ELF-1 (cell line): Measurements from ENCODE around the gene FAM89B.
A peak's percentile ranks its signal among the peaks of the same experiment; 100 is the strongest.
"Not testable (repeated sequence)": the region's sequence is repeated elsewhere in the genome, so short reads cannot be mapped to it uniquely, and the experiment has no call there.

Experiments
- DNase-seq: peaks from one replicate; pipeline ENCODE4 v3.0.0-alpha.2; 2016; ENCODE audit warnings: low read depth, low spot score

Gene FAM89B

GRCh38 chr11:65556470-65557279 is 15.7 kb upstream of the FAM89B start:
- no peak for DNase-seq

DNA sequence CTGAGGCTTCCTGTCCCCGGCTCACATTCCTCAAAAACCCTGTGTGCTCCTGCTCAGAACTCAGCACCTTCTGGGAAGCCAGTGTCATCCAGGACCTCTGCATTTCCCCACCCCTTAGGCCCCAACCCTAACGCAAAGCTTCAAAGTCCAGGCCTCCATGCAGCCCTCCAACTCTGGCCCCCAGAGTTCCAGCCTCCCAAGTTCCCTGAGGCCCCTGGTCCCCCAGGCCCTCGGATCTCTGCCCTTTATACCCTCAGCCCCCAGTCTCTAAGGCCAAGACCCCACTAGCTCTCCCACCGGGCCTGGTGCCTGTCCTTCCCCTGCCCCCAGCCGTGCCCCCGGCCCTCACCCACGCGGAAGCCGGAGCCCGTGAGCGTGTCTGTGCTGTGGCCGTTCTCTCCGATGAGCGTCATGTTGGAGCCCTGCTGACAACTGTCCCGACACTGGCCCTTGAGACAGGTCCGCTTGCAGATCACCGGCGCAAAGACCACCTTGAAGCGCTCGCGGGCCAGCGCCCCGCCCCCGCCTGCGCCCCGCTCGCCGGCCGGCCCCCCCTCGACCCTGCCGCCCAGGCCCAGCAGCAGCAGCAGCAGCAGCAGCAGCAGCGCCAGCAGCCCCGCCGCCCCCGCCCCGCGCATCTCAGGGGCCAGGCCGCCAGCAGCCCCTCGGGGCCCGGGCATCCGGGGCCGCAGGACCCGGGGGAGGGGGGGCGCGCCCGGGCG is 14.9 kb upstream of the FAM89B start:
- no peak for DNase-seq

DNA sequence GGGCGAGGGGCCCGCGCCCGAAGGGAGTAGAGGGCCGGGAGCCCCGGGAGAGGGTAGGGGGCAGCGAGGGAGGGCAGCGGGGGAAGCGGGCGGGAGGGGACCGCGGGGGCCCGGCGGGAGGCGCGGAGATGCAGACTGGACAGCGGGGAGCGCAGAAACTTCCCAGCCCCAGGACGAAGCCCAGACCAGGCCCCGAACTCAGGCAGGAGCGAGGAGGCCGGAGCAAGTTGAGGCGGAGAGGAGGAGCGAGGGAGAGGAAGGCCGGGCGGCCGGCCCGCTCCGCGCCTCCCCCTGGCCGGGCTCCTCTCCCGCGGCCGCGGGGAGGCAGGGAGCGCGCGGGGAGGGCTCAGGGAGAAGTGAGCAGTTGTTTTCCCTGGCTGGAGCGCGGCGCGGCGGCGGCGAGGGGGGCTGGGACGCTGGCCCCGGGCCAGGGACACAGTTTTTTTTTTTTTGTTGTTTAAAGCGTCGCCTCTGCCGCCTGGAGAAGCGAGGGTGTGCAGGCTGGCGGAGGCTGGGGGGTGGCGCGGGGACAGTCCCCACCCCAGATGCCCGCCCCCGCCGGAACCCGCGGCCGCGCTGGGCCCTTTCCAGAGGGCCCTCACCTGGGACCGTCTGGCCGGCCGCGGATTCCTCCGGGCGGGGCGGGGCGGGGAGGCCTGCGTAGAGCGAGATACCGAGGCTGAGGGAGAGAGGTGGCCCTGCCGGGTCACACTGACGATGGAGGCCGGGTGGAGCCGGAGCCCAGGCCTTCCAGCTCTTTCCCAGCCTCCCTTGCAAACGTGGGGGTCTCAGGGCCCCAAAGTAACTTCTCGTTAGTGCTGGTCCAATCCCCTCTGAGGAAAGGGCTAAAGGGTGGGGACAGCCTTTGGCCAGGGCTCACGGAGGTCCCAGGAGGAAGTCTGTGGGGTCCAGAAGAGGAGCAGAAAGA is 14.1 kb upstream of the FAM89B start, which contains the start of gene LTBP3:
TSS of gene LTBP3 (minus strand) at position 358 of the 928 bp plus-strand sequence. CDS start 400 bp downstream, outside the sequence.
- no peak for DNase-seq

- DNase-seq: no peak
Measured at GRCh38 chr11:65558930-65559509, 13.3 kb upstream of the FAM89B start.

DNA sequence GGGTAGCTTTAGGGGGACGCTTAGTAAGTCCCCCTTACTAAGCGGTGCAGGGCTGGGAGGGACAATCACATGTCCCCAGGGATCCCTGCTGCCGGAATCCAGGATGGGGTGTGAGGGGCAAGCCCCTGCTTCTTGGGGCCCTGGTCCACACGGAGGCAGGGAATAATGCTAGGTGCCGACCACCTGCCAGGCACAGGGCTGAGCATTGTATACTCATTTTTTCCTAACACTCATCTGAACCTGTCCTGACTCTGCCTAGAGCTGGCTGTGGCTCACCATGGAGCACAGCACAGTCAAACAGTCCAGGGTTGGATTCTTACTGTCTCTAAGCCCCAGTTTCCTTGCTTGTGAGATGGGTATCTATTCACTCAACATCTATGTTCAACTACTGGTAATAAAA is 12.8 kb upstream of the FAM89B start:
- no peak for DNase-seq

DNA sequence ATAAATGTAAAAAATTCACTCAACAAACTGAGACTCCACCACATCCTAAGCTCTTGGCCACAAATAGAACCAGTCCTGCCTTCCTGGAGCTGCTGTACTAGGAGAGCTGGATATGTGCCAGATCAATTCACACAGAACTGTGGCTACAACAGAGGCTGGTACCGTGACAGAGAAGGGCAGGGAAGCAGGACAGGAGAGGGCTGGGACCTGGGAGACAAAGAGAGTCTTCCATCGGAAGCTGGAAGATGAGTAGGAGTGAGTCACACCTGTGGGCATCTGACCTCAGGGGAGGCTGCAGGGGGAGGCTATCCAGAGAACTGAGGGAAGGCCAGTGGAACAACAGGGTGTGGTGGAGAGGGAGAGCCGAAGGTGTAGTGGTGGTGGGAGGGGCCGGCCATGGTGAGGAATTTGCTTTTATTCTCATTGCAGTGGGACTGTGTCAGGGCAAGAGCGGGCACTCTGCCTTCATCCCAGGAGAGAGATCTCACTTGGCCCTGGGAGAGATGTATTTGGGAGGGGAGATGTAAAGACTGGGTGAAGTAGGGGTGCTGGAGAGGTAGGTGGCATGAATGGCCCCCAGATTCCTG is 12.3 kb upstream of the FAM89B start:
- DNase-seq: no peak

GRCh38 chr11:65560555-65561418 is 11.6 kb upstream of the FAM89B start:
- DNase-seq: peak; percentile 72

GRCh38 chr11:65562020-65562419 is 10.3 kb upstream of the FAM89B start:
- no peak for DNase-seq

DNA sequence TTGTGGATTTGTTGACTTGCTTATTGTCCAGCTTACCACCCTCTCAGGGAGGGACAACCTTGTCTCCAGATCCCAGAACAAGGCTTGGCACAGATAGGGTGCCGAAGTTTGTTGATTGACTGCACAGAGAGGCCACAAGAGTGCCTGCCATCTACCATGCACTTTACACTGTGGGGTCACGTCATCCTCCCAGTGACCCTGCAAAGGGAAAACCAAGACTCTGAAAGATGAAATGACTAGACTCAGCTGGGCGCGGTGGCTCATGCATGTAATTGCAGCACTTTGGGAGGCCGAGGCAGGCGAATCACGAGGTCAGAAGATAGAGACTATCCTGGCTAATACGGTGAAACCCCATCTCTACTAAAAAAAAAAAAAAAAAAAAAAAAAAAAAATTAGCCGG is 9.6 kb upstream of the FAM89B start:
- no peak for DNase-seq

GRCh38 chr11:65563601-65564000 is 8.7 kb upstream of the FAM89B start:
- no peak for DNase-seq

GRCh38 chr11:65564879-65565559 is 7.3 kb upstream of the FAM89B start:
- not testable (repeated sequence) for DNase-seq

DNA sequence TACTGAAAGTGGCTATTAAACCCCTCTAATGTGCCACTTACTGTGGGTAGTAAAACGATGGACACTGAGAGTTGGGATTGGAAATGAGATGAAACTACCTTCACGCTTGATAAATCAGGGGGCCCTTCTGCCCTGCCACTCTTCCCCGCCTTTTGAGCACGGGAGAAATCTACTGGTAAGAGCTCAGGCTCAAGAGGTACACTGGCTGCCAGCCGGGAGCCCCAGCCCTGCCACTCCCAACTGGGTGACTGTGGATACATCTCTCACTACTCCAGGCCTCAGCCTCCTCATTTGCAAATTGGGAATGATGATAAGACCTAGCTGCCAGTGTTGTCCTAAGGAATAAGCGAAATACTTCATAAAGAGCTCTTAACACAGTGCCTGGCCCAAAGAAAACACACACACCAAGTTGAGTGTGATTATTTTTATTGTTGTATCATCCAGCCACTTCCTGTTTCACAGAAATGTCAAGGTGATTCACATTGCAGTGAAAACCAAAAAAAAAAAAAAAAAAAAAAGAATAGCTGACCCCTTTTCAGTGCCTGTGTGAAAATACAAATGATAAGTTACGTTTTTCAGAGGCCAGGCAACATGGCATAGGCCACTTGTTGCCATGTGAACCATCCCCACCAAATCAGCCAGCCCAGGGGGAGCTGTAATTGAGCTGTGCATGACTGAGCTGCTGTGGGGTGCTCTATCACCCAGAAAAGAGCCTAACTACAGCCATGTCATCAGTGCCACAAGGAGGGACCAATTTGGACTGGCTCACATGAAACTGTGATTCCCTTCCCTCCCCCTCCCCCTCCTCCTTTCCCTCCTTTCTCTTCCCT is 6.5 kb upstream of the FAM89B start:
- no peak for DNase-seq

DNA sequence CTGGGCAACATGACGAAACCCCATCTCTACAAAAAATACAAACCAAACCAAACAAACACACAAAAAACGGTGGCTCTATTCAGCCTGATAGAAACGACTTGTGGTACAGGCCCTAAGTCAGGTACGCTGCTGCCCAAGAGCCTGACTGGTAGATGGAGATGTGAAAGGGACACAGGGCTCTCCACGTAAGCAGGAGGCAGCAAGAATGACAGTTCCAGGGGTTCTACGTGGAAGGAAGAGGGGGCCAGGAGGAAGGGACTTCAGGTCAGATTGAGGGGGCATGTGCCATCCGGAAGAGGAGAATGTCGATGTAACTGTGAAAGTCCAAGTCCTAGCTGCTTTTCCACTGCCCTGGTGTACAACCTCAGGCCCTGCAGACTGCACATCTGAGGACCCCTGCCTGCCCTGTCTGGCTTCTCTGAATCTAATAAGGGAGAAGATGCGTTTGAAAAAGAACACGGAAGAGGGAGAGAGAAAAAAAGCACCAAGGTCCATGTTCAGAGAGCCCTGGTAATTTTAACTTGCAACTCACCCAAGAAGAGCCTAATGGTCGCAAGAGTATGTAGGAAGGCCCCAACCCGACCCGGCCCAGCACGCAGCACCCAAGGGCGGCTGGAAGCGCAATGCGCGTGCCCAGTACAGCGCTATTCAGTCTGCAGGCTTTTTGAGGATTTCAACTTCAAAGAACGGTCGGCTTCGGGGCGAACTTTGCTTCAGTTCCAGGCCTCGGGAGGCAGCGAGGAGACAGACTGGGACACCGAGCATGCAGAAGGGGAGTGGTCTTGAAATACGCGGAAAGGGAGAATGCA is 3.0 kb upstream of the FAM89B start:
- DNase-seq: no peak

DNA sequence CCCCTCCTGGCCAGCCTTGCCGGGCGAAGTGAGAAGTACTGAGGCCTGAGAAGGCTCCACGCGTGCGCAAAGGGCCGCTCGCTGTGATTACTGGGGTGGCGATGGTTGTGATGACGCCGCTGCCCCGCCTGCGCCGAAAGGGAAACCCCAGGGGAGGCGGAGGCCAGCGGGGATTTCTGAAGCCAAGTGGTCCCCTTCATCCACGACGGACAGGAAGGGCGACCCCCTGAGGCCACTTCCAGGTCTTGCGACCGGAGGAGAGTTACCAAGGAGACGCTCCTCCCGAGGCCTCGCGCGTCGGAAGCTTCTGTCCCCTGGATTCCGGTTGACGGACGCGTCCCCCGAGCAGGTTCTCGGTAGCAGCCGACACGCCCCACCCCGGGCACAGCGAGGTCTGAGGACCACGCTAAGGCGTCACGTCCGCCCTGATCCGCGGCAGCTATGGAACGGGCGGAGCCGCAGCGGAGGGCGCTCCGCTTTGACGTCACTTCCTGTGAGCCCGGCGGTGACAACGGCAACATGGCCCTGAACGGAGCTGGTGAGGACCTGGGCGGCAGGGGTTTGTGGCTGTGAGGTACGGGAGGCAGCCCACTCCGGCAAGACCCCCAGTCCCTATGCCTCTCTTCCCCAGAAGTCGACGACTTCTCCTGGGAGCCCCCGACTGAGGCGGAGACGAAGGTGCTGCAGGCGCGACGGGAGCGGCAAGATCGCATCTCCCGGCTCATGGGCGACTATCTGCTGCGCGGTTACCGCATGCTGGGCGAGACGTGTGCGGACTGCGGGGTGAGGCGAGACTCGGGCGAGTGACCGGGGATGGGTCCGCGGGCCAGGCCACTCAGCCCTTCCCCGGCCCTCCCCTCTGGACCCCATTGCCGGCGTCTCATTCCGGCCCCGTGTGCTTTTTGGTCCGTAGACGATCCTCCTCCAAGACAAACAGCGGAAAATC is 2.1 kb upstream of the FAM89B start, which contains the start of gene ZNRD2:
TSS of gene ZNRD2 (plus strand) at position 505 of the 946 bp plus-strand sequence. CDS start at position 520, 15 bp downstream.
- DNase-seq: peak; percentile 99

DNA sequence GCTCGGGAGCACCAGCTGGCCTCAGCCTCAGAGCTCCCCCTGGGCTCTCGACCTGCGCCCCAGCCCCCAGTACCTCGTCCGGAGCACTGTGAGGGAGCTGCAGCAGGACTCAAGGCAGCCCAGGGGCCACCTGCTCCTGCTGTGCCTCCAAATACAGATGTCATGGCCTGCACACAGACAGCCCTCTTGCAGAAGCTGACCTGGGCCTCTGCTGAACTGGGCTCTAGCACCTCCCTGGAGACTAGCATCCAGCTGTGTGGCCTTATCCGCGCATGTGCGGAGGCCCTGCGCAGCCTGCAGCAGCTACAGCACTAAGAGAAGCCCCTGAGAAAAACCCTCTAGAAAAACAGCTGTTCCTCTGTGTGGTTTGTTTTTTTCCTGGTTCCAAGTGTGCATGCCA is 918 bp upstream of the FAM89B start:
- no peak for DNase-seq

DNA sequence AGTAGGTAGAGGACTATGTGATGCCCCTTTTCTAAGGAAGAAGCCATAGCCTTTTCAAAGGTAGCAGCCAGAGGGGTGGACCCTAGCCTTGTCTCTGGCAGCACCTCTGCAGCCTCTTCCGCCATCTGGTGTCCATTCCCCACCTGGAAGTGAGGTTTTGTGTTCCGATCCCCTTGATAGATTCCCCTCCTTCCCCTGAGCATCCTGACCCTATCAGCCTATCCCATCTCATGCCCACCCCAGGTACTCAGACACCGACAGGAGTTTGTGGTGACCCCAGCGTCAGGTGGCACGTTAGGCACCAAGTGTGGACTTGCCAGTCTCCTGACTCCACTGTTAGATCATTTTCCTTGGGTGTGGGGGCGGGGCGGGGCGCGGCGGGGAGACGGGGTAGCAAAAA is 398 bp upstream of the FAM89B start:
- peak; percentile 78 for DNase-seq
